Kidney (tissue), 14 donors: ENCODE measurements around the gene PRKACB. TPM values are rescaled to one million over a fixed set of nuclear protein-coding genes. Genes with fewer than 3 reads are reported as not detected.

Experiments
- DNase-seq, 5 donors: peaks; one replicate each; pipeline ENCODE4 v3.0.0-alpha.2; 2013 to 2020
- FAIRE-seq: peaks from 2 replicates; lab custom pipeline; 2012; peaks lifted over from hg19 to GRCh38; lab: Jason Lieb, UNC
- H3K27ac ChIP-seq, 2 donors: one replicate each; pipeline ENCODE4 v1.7.0; 2013; ENCODE audit warnings: low read depth in 2 of 2, low read length in 2 of 2, inconsistent platforms in 1 of 2
- H3K27me3 ChIP-seq: one replicate; pipeline ENCODE4 v1.7.1; 2013; ENCODE audit warnings: low read length, inconsistent platforms; ENCODE audit not compliant: control insufficient read depth, insufficient read depth
- H3K36me3 ChIP-seq, 3 donors: one replicate each; pipeline versions ENCODE4 v1.7.0 to v1.7.1; 2013; ENCODE audit warnings: low read length in 3 of 3, control low read depth in 1 of 3, inconsistent platforms in 1 of 3; ENCODE audit not compliant: insufficient read depth in 3 of 3, control insufficient read depth in 2 of 3
- H3K4me1 ChIP-seq, 3 donors: one replicate each; pipeline versions ENCODE4 v1.7.0 to v1.7.1; 2013; ENCODE audit warnings: low read length in 3 of 3, inconsistent platforms in 1 of 3, low read depth in 1 of 3; ENCODE audit not compliant: control insufficient read depth in 2 of 3, insufficient read depth in 2 of 3
- H3K4me3 ChIP-seq, 3 donors: one replicate each; pipeline versions ENCODE4 v1.7.0 to v1.8.1; 2013; ENCODE audit warnings: low read length in 3 of 3, control low read depth in 1 of 3, inconsistent platforms in 1 of 3
- H3K9ac ChIP-seq, 3 donors: one replicate each; pipeline versions ENCODE4 v1.7.0 to v1.7.1; 2013; ENCODE audit warnings: low read length in 3 of 3, control low read depth in 1 of 3, inconsistent platforms in 1 of 3
- H3K9me3 ChIP-seq, 3 donors: one replicate each; pipeline versions ENCODE4 v1.7.0 to v1.7.1; 2013; ENCODE audit warnings: low read length in 3 of 3, control low read depth in 1 of 3, inconsistent platforms in 1 of 3; ENCODE audit not compliant: control insufficient read depth in 2 of 3, insufficient read depth in 1 of 3
- CTCF ChIP-seq: IDR thresholded peaks from 3 replicates; pipeline ENCODE4 v1.5.1; 2012; ENCODE audit warnings: mild to moderate bottlenecking, moderate library complexity, borderline replicate concordance; ENCODE audit not compliant: insufficient read depth; ENCODE audit errors: extremely low read depth
- intact Hi-C: fragments of 100-400 bp; cut with DNase I; formaldehyde crosslinking; loops from one replicate; pipeline ENCODE4 v1.11.1; 2022
- polyA plus RNA-seq: library from polyadenylated mRNA; stranded (reverse); fragments of 350-450 nt; fragmentation: Illumina TruSeq; extraction: RNeasy Lipid Tissue Mini Kit (QIAGEN cat#74804); gene quantifications from one replicate; pipeline ENCODE4 v1.2.3, GENCODE V29; 2014; ENCODE audit warnings: low read depth, low replicate concordance; ENCODE audit not compliant: insufficient read depth
- total RNA-seq: library from RNA; stranded (reverse); fragmentation: NEBNext Ultra II Directional; extraction: Animal tissue kit (Norgen Biotek cat#: 25700); gene quantifications from one replicate; pipeline ENCODE4 v1.2.1, GENCODE V29; 2021
- donor health status: control.
- donor health status: control.
- donor health status: control.
- donor health status: control.
- donor health status: control.
- donor health status: DM: yes; HTN: yes; CAD: no.
- donor health status: Normal renal cell carcinoma (clear cell type).

PRKACB gene
- total and polyA plus RNA-seq, 2 donors from 2014 or later = 22.4 to 52.5 TPM

GRCh38 chr1:84135341-84135740 lies 8.7 kb upstream of the PRKACB start:
- Histone ChIP-seq H3K9me3 (peaks cover 0 to 5% (median 0%) of the 10 kb centered on the region in 3 donors), H3K36me3 (no peaks in the 10 kb centered on the region), H3K27me3 (no peaks in the 10 kb centered on the region), H3K4me1 (no peaks in the 10 kb centered on the region), H3K9ac (no peak overlapping the region), H3K4me3 (no peak overlapping the region), H3K27ac (no peak overlapping the region)
- intact Hi-C loops = loop anchor here (10.0 kb wide), 2 partner anchors 289 to 619 kb away; no protein-coding TSS in a partner anchor
- no peak for FAIRE-seq
- no peak for DNase-seq
- no peak for TF ChIP-seq CTCF

GRCh38 chr1:84141182-84142003 lies 2.7 kb upstream of the PRKACB start:
- Histone ChIP-seq H3K4me1 (no peaks in the 10 kb centered on the region), H3K9me3 (peaks cover 0 to 5% (median 0%) of the 10 kb centered on the region in 3 donors), H3K27ac (no peak overlapping the region), H3K27me3 (no peaks in the 10 kb centered on the region), H3K36me3 (no peaks in the 10 kb centered on the region), H3K9ac (no peak overlapping the region), H3K4me3 (peak overlapping the region in 2 of 3 donors; percentile 53 to 54)
- peak; percentile 38 for TF ChIP-seq CTCF
- FAIRE-seq (peak; percentile 97), DNase-seq (no peak)
- intact Hi-C loops = loop anchor here (10.0 kb wide), 1 partner anchor 483 kb away; no protein-coding TSS in a partner anchor

GRCh38 chr1:84145068-84145467 lies 997 bp downstream of the PRKACB start:
- intact Hi-C loops = loop anchor here (10.0 kb wide), 1 partner anchor 480 kb away; no protein-coding TSS in a partner anchor

More at GRCh38 chr1:84145068-84145467, 997 bp downstream of the PRKACB start:
- no peak for TF ChIP-seq CTCF
- H3K4me1 ChIP-seq = no peaks in the 10 kb centered on the region
- no peaks in the 10 kb centered on the region for H3K27me3 ChIP-seq
- no peak overlapping the region for H3K9ac ChIP-seq
- no peak for DNase-seq
- no peak overlapping the region for H3K27ac ChIP-seq
- no peaks in the 10 kb centered on the region for H3K36me3 ChIP-seq
- no peaks in the 10 kb centered on the region for H3K9me3 ChIP-seq
- FAIRE-seq = no peak
- H3K4me3 ChIP-seq = peak overlapping the region in 2 of 3 donors; percentile 56 to 58
